Fibroblast of lung (primary cell): ENCODE measurements around the gene CCDC106. TPM values are rescaled to one million over a fixed set of nuclear protein-coding genes. Genes with fewer than 3 reads are reported as not detected.

Experiments
- DNase-seq, 2 donors: peaks; one replicate each; pipeline versions ENCODE4 v3.0.0 to v3.0.0-alpha.2; 2010; ENCODE audit warnings: low read depth in 2 of 2
- H2AFZ ChIP-seq: 2 replicates; pipeline ENCODE4 v1.5.1; 2012; ENCODE audit warnings: low read length, control low read depth, inconsistent platforms
- H3K27ac ChIP-seq: 2 replicates; pipeline ENCODE4 v1.5.1; 2011; ENCODE audit warnings: low read length, control low read depth; ENCODE audit not compliant: insufficient read depth
- H3K27me3 ChIP-seq: 2 replicates; pipeline ENCODE4 v1.5.1; 2011; ENCODE audit warnings: mild to moderate bottlenecking, low read length; ENCODE audit not compliant: control insufficient read depth, insufficient read depth
- H3K36me3 ChIP-seq: 2 replicates; pipeline ENCODE4 v1.5.1; 2011; ENCODE audit warnings: low read length; ENCODE audit not compliant: control insufficient read depth, insufficient read depth
- H3K4me1 ChIP-seq: 2 replicates; pipeline ENCODE4 v1.5.1; 2011; ENCODE audit warnings: low read length; ENCODE audit not compliant: control insufficient read depth, insufficient read depth; ENCODE audit errors: extremely low read depth
- H3K4me2 ChIP-seq: 2 replicates; pipeline ENCODE4 v1.5.1; 2011; ENCODE audit warnings: low read length, control low read depth; ENCODE audit not compliant: insufficient read depth; ENCODE audit errors: extremely low read depth
- H3K4me3 ChIP-seq, 4 experiments: fragments of 200-600 bp in 1 of 4; sonication (generic) in 1 of 4; replicated peaks in 1 of 4; 2 replicates each; pipeline ENCODE4 v1.5.1; 2011 to 2016; ENCODE audit warnings: low read length in 4 of 4, low read depth in 3 of 4, mild to moderate bottlenecking in 3 of 4, control low read depth in 2 of 4, inconsistent platforms in 1 of 4, mixed read lengths in 1 of 4; ENCODE audit not compliant: insufficient read depth in 1 of 4; ENCODE audit errors: control extremely low read depth in 1 of 4
- H3K79me2 ChIP-seq: 2 replicates; pipeline ENCODE4 v1.5.1; 2012; ENCODE audit warnings: mild to moderate bottlenecking, low read length, inconsistent platforms; ENCODE audit not compliant: control insufficient read depth, insufficient read depth
- H3K9ac ChIP-seq: 2 replicates; pipeline ENCODE4 v1.5.1; 2011; ENCODE audit warnings: mild to moderate bottlenecking, low read length, control low read depth; ENCODE audit not compliant: insufficient read depth
- H3K9me3 ChIP-seq: 2 replicates; pipeline ENCODE4 v1.5.1; 2012; ENCODE audit warnings: low read depth, low read length; ENCODE audit not compliant: control insufficient read depth, insufficient read depth
- H4K20me1 ChIP-seq: 2 replicates; pipeline ENCODE4 v1.5.1; 2011; ENCODE audit warnings: low read length; ENCODE audit not compliant: control insufficient read depth, insufficient read depth; ENCODE audit errors: extremely low read depth
- CTCF ChIP-seq, 2 donors: IDR thresholded peaks in 1 of 2; conservative IDR thresholded peaks in 1 of 2; 1 replicate in 1 of 2; 2 replicates in 1 of 2; pipeline ENCODE4 v1.5.1; 2011 to 2012; ENCODE audit warnings: low read length in 2 of 2, control low read depth in 1 of 2, inconsistent platforms in 1 of 2, low read depth in 1 of 2, mild to moderate bottlenecking in 1 of 2
- EZH2 ChIP-seq: IDR thresholded peaks from 2 replicates; pipeline ENCODE4 v1.5.1; 2012; ENCODE audit warnings: low read length, control low read depth, mild to moderate bottlenecking; ENCODE audit errors: missing control alignments
- polyA plus RNA-seq, 2 donors: library from polyadenylated mRNA; depleted of rRNA in 1 of 2; stranded (reverse) in 1 of 2; unstranded in 1 of 2; fragments of >200 nt; gene quantifications; 2 replicates each; pipeline ENCODE4 v1.2.1, GENCODE V29; 2011 to 2012; ENCODE audit warnings: missing spikeins in 1 of 2
- total RNA-seq: library from RNA; depleted of rRNA; stranded (reverse); fragments of >200 nt; gene quantifications from 2 replicates; pipeline ENCODE4 v1.2.1, GENCODE V29; 2014

The CCDC106 gene
- total and polyA plus RNA-seq, 2 donors (not counting 1 experiment from before 2014, with no cell fraction given): 4.5 to 10.2 TPM

DNA sequence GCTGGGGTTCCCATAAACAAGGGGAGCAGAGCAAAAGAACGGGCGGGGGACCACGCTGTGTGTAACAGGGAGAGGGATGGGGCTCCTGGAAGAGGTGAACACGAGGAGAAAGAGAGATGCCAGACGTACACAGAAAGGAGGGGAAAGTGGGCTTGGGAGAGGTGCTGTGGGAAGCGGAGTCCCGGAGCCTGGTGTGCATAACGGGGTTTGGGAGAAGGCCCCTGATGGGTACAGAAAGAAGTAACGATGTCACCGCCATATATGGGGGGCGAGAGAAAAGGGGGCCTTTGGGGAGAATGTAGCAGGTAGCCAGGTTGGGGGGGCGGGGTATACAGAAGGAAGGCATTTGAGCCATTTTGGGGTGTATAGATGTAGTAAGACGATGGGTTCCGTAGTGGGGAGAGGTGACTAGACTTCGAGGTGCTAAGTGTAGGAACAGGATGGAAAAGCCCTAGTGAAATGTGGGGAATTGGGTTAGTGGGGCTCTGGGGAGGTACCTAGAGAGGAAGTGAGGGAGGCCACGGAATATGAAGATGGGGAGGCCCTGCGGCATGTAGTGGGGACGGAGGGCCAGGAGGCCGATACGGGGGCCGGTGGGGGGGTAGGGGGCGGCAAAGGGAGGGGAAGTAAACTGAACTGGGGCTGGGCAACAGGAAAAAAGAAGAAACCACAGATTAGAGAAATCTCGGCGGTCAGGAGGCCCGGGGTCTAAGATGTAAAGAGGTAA lies 6.4 kb upstream of the CCDC106 start:
- Histone ChIP-seq H3K27me3 (no peaks in the 10 kb centered on the region), H4K20me1 (no peaks in the 10 kb centered on the region), H3K27ac (peak overlapping the region; percentile 64), H3K79me2 (peaks cover 52% of the 10 kb centered on the region), H3K4me1 (peaks cover 16% of the 10 kb centered on the region), H3K36me3 (peaks cover 17% of the 10 kb centered on the region), H3K4me2 (peak overlapping the region; percentile 89), H3K9ac (peak overlapping the region; percentile 77), H3K9me3 (no peaks in the 10 kb centered on the region), H3K4me3 (peak overlapping the region; percentile 74 to 92 (median 85)), H2AFZ (no peak overlapping the region)
- DNase-seq: peak; percentile 41 to 42
- TF ChIP-seq CTCF (conservative IDR thresholded peaks at IDR 0.05 in 1 of 2, IDR thresholded peaks at IDR 0.05 in 1 of 2; ENCODE audit: low read depth in 1 of 2, low read length in 2 of 2): no peak
- TF ChIP-seq EZH2: no peak

DNA sequence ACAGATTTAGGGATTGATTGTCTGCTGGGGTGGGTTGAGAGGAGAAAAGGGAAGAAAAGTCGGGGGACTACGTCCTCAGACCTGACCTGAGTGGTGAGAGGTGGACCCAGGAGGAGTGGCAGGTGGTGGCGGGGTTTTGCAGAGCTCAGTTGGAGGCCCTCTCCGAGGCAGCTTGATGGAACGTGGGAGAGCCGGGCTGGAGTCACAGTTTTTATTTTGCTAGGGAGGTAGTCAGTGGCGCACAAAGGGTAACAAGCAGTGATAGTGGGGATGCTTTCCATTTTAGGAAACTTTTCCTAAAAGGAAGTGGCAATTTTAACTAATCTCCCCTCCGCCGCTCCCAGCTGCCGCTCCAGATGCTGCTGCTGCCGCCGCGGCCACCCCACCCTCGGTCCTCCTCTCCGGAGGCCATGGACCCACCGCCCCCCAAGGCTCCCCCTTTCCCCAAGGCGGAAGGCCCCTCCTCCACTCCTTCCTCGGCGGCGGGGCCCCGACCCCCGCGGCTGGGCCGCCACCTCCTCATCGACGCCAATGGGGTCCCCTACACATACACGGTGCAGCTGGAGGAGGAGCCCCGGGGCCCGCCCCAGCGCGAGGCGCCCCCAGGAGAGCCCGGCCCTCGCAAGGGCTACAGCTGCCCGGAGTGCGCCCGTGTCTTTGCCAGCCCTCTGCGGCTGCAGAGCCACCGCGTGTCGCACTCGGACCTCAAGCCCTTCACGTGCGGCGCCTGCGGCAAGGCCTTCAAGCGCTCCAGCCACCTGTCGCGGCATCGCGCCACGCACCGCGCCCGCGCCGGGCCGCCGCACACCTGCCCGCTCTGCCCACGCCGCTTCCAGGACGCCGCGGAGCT lies 5.6 kb upstream of the CCDC106 start:
- no peaks in the 10 kb centered on the region for H3K27me3 ChIP-seq
- H3K9ac ChIP-seq: peak overlapping the region; percentile 42
- H2AFZ ChIP-seq: no peak overlapping the region
- peak overlapping the region; percentile 43 for H3K27ac ChIP-seq
- peaks cover 45% of the 10 kb centered on the region for H3K79me2 ChIP-seq
- H3K36me3 ChIP-seq: peaks cover 17% of the 10 kb centered on the region
- DNase-seq: peak; percentile 28 to 43
- no peak for TF ChIP-seq EZH2
- TF ChIP-seq CTCF (conservative IDR thresholded peaks at IDR 0.05 in 1 of 2, IDR thresholded peaks at IDR 0.05 in 1 of 2; ENCODE audit: low read depth in 1 of 2, low read length in 2 of 2): no peak
- peak overlapping the region; percentile 74 to 92 (median 85) for H3K4me3 ChIP-seq
- H3K4me2 ChIP-seq: peak overlapping the region; percentile 89
- no peaks in the 10 kb centered on the region for H4K20me1 ChIP-seq
- H3K4me1 ChIP-seq: peaks cover 16% of the 10 kb centered on the region
- H3K9me3 ChIP-seq: no peaks in the 10 kb centered on the region
